ENCODE data around the gene HIVEP2.

Gene HIVEP2

GRCh38 chr6:142702501-142703460, 242.2 kb downstream of the HIVEP2 start:
- Histone ChIP-seq H3K4me1 (ENCODE audit: control insufficient read depth, low read depth, low read length) (peaks cover 16% of the 10 kb centered on the region), H3K79me1 (ENCODE audit: low read length) (no peaks in the 10 kb centered on the region), H2BK15ac (replicated peaks; ENCODE audit: low read depth) (no peak overlapping the region), H3K27me3 (ENCODE audit: insufficient read depth, low read length, poor library complexity) (no peaks in the 10 kb centered on the region), H3K18ac (ENCODE audit: low read length) (no peak overlapping the region), H3K9ac (ENCODE audit: low read length) (peak overlapping the region; percentile 9), H4K8ac (ENCODE audit: low read depth, low read length) (no peak overlapping the region), H3K27ac (ENCODE audit: low read depth, low read length) (no peak overlapping the region), H3K23ac (ENCODE audit: low read length) (no peak overlapping the region), H2AK5ac (ENCODE audit: low read length) (no peak overlapping the region), H3K36me3 (ENCODE audit: control insufficient read depth, insufficient read depth, low read length) (no peaks in the 10 kb centered on the region), H3K4me2 (ENCODE audit: low read length) (no peak overlapping the region), H3K79me2 (ENCODE audit: control insufficient read depth, insufficient read depth, low read length) (no peaks in the 10 kb centered on the region), H3K4me3 (ENCODE audit: low read length) (no peak overlapping the region), H3K4ac (ENCODE audit: low read depth, low read length) (no peak overlapping the region), H2BK5ac (ENCODE audit: low read length) (peak overlapping the region; percentile 61), H2BK120ac (ENCODE audit: low read depth, low read length) (no peak overlapping the region), H3K56ac (ENCODE audit: low read length) (peak overlapping the region; percentile 58), H4K5ac (ENCODE audit: low read length) (peak overlapping the region; percentile 13)
- peak; percentile 47 for DNase-seq
- no CpG with 5 or more reads among the region's 12 CpGs for whole genome bisulfite sequencing (ENCODE audit: extremely low coverage, insufficient coverage, low lambda C conversion rate)
